Breast epithelium (tissue), 3 donors: ENCODE data around the gene CCR3.

Source experiments
- POLR2A ChIP-seq: fragments of 450-650 bp; IDR thresholded peaks from one replicate; pipeline ENCODE4 v1.6.1; 2016; ENCODE audit warnings: antibody characterized with exemption, mild to moderate bottlenecking, moderate library complexity
- POLR2AphosphoS5 ChIP-seq, 3 donors: sonication (generic); formaldehyde crosslinking; IDR thresholded peaks; one replicate each; pipeline ENCODE4 v1.6.1; 2017; ENCODE audit warnings: antibody characterized with exemption in 3 of 3
- TF ChIP-seq, protein P1 (sequence below), 3 donors: fragments of 450-650 bp; IDR thresholded peaks; one replicate each; pipeline ENCODE4 v1.5.1; 2016 to 2017; ENCODE audit warnings: antibody characterized with exemption in 3 of 3, mild to moderate bottlenecking in 3 of 3, moderate library complexity in 3 of 3

DNA sequence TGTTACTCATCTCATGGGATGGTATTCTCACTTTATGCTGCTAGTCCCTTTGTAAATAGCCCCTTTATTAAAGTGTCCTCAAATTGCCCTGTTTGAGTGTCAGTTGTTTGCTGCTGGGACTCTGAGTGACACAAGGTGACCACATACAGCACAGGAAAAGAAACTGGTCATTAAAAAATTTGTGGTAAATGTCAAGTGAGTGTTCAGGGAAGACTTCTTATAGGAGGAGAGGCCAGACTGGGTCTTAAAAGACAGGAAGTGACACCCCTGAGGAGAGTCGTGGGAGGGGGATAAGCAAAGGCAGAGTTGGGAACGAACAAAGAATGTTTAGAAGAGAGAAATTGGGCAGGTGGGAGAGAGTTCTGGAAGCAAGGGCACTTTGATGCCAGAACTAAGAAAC, 35.2 kb downstream of the CCR3 start:
- TF ChIP-seq POLR2A (no peak), POLR2AphosphoS5 (IDR thresholded peaks at IDR 0.05) (no peak)
- TF ChIP-seq, protein P1, sequence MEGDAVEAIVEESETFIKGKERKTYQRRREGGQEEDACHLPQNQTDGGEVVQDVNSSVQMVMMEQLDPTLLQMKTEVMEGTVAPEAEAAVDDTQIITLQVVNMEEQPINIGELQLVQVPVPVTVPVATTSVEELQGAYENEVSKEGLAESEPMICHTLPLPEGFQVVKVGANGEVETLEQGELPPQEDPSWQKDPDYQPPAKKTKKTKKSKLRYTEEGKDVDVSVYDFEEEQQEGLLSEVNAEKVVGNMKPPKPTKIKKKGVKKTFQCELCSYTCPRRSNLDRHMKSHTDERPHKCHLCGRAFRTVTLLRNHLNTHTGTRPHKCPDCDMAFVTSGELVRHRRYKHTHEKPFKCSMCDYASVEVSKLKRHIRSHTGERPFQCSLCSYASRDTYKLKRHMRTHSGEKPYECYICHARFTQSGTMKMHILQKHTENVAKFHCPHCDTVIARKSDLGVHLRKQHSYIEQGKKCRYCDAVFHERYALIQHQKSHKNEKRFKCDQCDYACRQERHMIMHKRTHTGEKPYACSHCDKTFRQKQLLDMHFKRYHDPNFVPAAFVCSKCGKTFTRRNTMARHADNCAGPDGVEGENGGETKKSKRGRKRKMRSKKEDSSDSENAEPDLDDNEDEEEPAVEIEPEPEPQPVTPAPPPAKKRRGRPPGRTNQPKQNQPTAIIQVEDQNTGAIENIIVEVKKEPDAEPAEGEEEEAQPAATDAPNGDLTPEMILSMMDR (IDR thresholded peaks at IDR 0.05): no peak
